IMR-90 (cell line): ENCODE measurements around the gene DGKD.

Experiments
- CEBPB ChIP-seq: IDR thresholded peaks from 2 replicates; pipeline ENCODE4 v1.6.1; 2012; ENCODE audit warnings: low read depth, low read length, improper control_type of control experiment
- CHD1 ChIP-seq: IDR thresholded peaks from 2 replicates; pipeline ENCODE4 v1.6.1; 2012; ENCODE audit warnings: low read depth, low read length, improper control_type of control experiment
- CTCF ChIP-seq: conservative IDR thresholded peaks from 2 replicates; pipeline ENCODE4 v1.5.1; 2012; ENCODE audit warnings: mild to moderate bottlenecking, low read depth, low read length, improper control_type of control experiment
- ELK1 ChIP-seq: fragments of 150-350 bp; IDR thresholded peaks from 2 replicates; pipeline ENCODE4 v1.6.1; 2016; ENCODE audit warnings: low read depth, mild to moderate bottlenecking, low read length, moderate library complexity, borderline replicate concordance
- MAFK ChIP-seq: IDR thresholded peaks from 2 replicates; pipeline ENCODE4 v1.6.1; 2012; ENCODE audit warnings: low read depth, low read length, improper control_type of control experiment
- MAZ ChIP-seq: IDR thresholded peaks from 2 replicates; pipeline ENCODE4 v1.6.1; 2012; ENCODE audit warnings: low read depth, mild to moderate bottlenecking, low read length, improper control_type of control experiment, moderate library complexity, borderline replicate concordance
- MXI1 ChIP-seq: IDR thresholded peaks from 2 replicates; pipeline ENCODE4 v1.6.1; 2012; ENCODE audit warnings: low read depth, mild to moderate bottlenecking, low read length, moderate library complexity, borderline replicate concordance
- NFE2L2 ChIP-seq: fragments of 150-350 bp; IDR thresholded peaks from 2 replicates; pipeline ENCODE4 v1.6.1; 2016; ENCODE audit warnings: low read depth, mild to moderate bottlenecking, low read length
- POLR2A ChIP-seq: IDR thresholded peaks from 2 replicates; pipeline ENCODE4 v1.6.1; 2012; ENCODE audit warnings: mild to moderate bottlenecking, low read depth, low read length
- RAD21 ChIP-seq: IDR thresholded peaks from 2 replicates; pipeline ENCODE4 v1.6.1; 2012; ENCODE audit warnings: low read length, improper control_type of control experiment
- RCOR1 ChIP-seq: IDR thresholded peaks from 2 replicates; pipeline ENCODE4 v1.6.1; 2012; ENCODE audit warnings: mild to moderate bottlenecking, low read length, improper control_type of control experiment; ENCODE audit not compliant: insufficient replicate concordance
- RFX5 ChIP-seq: IDR thresholded peaks from 2 replicates; pipeline ENCODE4 v1.8.0; 2012; ENCODE audit warnings: low read depth, mild to moderate bottlenecking, low read length, moderate library complexity
- SMC3 ChIP-seq: fragments of 150-350 bp; IDR thresholded peaks from 2 replicates; pipeline ENCODE4 v1.6.1; 2016; ENCODE audit warnings: low read depth, mild to moderate bottlenecking, antibody characterized with exemption, low read length, moderate library complexity
- USF2 ChIP-seq: fragments of 150-350 bp; IDR thresholded peaks from 2 replicates; pipeline ENCODE4 v1.6.1; 2017; ENCODE audit warnings: mild to moderate bottlenecking, antibody characterized with exemption, low read length, low read depth

GRCh38 chr2:233399306-233400225 lies 45.3 kb downstream of the DGKD start:
- TF ChIP-seq POLR2A (no peak), CTCF (no peak), RAD21 (no peak), SMC3 (no peak), MXI1 (no peak), USF2 (no peak), MAFK (no peak), RCOR1 (no peak), ELK1 (no peak), MAZ (no peak), RFX5 (no peak), CEBPB (no peak), CHD1 (no peak), NFE2L2 (no peak)
